Measurements from ENCODE around the gene ADH7. TPM values are rescaled to one million over a fixed set of nuclear protein-coding genes. Genes with fewer than 3 reads are reported as not detected.

Gene ADH7
- total and polyA plus RNA-seq, 2 of the 8 experiments (the other 6 are each of a cell fraction or from before 2014, with no cell fraction given), result not detected

DNA sequence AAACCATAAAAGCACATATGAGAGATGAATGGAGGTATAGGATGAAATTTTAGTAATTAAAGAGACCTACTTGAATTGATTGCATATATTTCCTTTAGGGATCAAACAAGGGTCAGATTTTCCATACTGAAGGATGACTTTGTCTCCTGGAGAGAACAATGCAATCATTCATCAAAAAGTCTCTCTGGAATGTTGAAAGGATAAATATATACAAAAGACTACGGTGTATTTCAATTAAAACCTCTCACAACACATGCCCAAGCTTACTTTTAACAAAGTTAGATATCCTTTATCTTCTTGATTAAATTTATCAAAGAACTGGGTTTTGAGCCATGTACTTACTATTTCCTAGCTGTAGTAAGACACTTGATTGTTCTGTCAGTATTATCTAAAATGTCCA is 36.8 kb upstream of the ADH7 start (continued):
- TF ChIP-seq SIN3A (conservative IDR thresholded peaks at IDR 0.05 in 1 of 2, IDR thresholded peaks at IDR 0.05 in 1 of 2; ENCODE audit: low read depth in 1 of 2, low read length in 2 of 2), result no peak
- TF ChIP-seq TAF1 (IDR thresholded peaks at IDR 0.05; ENCODE audit: low read depth, low read length), result no peak
- no peak for TF ChIP-seq KDM5A (IDR thresholded peaks at IDR 0.05; ENCODE audit: low read length)
- TF ChIP-seq, protein P1, sequence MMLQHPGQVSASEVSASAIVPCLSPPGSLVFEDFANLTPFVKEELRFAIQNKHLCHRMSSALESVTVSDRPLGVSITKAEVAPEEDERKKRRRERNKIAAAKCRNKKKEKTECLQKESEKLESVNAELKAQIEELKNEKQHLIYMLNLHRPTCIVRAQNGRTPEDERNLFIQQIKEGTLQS (IDR thresholded peaks at IDR 0.05; ENCODE audit: insufficient read depth, low read depth, low read length), result no peak
- no peak for TF ChIP-seq POU5F1 (IDR thresholded peaks at IDR 0.05; ENCODE audit: low read depth, low read length)
- TF ChIP-seq PHF8 (conservative IDR thresholded peaks at IDR 0.05; ENCODE audit: low read depth, low read length), result no peak
- TF ChIP-seq CBX8 (IDR thresholded peaks at IDR 0.05; ENCODE audit: borderline replicate concordance, low read depth, low read length), result no peak

Measured in H1 (cell line).